Sciatic nerve (tissue), 2 donors: ENCODE results near the gene SLC22A2. TPM values are rescaled to one million over a fixed set of nuclear protein-coding genes. Genes with fewer than 3 reads are reported as not detected.
A peak's percentile ranks its signal among the peaks of the same experiment; 100 is the strongest.

Source experiments
- ATAC-seq: fragments of 200-7000 bp; cut with Tn5 transposase; one replicate; pipeline ENCODE4 v1.9.1; 2020; ENCODE audit warnings: mild to moderate bottlenecking, moderate library complexity
- DNase-seq: peaks from one replicate; pipeline ENCODE4 v3.0.0-alpha.2; 2020; ENCODE audit warnings: low spot score
- intact Hi-C: fragments of 100-400 bp; cut with DNase I; formaldehyde crosslinking; loops from one replicate; pipeline ENCODE4 v1.14.2; 2022
- total RNA-seq: library from RNA; stranded (reverse); fragmentation: NEBNext Ultra II Directional; extraction: Animal tissue kit (Norgen Biotek cat#: 25700); gene quantifications from one replicate; pipeline ENCODE4 v1.2.1, GENCODE V29; 2021
- donor health status: DM: no; HTN: no; CAD: no.
- donor health status: DM: no; HTN: no; CAD: no.

The SLC22A2 gene
- total RNA-seq, 1 donor from 2014 or later: not detected

DNA sequence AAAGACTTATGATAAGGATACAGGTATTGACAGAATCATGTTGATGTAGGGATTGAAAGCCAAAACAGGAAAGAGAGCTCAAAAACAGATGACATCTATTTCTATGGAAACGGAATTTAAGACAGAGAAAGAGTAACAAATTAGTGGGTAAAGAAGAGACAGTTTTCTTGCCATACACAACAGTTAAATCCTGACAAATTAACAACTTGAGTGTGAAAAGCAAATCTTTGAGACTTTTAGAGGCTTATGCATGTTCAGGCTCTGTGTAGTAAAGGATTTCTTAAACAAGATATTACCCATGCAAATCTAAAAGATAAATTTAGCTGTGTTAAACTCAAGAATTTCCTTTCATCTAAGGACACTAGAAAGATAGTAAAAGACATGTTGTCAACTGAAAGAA, 68.5 kb downstream of the SLC22A2 start:
- DNase-seq (no peak), ATAC-seq (no peak)
- intact Hi-C loops: no loop called here

DNA sequence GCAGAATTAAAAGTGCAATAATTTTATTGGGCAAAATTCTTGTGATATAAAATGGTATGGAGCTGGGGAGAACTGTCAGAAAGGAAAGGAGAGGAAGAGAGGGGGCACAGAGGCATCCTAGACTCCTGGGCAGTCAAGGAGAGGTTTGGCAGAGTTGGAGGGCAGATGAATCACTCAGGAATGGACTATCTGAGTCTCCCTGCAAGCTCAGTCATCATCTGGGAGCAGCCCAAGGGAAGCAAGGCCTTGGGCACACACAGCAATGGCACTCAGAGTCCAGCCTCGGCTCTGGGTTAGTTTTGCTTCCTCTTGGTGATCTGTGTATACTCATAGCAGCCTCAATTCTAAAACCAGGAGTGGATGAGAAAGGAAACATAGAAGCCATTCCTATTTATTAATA, 69.8 kb downstream of the SLC22A2 start:
- no peak for ATAC-seq
- DNase-seq: no peak
- intact Hi-C loops: no loop called here

DNA sequence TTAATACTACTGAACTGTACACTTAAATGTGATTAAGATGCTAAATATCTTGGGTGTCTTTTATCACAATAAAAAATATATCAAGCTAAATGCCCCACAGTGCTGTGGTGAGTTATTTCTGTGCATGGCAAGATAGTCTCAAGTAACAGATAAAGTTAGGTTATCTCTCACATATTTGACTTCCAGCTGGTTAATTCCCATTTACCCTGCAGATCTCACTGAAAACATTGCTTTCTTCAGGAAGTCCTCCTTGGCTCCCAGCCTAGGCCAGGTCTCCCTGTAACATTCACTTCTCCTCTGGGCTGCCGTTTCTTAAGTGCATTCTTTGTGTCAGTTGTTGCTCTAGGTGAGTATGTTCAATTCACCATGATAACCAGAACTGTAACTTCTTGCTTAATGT, 77.9 kb downstream of the SLC22A2 start:
- intact Hi-C loops: no loop called here
- ATAC-seq: no peak
- DNase-seq: no peak

DNA sequence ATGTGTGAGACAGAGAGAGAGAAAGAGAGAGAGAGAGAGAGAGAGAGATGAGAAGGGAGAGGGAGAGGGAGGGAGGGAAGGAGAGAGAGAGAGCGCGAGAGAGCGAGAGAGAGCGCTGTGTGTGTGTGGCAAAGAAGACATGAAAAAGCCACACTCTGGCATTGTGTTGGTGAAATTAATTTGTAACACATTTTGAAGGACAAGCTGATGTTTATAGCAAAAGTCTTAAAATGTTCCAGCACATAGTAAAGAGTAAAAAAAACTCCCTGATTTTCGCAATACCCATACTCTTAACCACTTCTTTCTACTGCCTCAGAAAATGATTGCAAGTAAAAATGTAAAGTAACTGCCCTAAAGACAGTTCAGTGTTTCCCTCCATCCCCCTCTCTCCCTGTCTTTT, 80.3 kb downstream of the SLC22A2 start:
- no peak for DNase-seq
- intact Hi-C loops: no loop called here

DNA sequence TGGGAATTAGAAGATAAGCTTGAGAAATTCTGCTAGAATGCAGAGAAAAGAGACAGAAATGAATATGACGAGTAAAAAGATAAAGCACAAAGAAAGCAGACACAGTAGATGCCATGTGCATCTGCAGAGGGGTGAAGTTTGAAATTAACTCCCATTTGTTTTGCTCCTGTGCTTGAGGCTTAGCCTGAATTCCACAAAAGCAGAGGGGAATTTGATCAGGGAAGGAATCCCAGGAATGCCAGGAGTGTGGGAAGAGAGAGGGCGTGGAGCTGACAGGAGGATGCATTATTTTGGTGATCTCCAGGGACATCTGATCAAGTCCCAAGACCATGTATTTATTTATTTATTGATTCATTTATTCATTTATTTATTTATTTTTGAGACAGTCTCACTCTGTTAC, 81.4 kb downstream of the SLC22A2 start:
- no peak for ATAC-seq

More for the DNA sequence above, 80.3 kb downstream of the SLC22A2 start:
- no peak for ATAC-seq

DNA sequence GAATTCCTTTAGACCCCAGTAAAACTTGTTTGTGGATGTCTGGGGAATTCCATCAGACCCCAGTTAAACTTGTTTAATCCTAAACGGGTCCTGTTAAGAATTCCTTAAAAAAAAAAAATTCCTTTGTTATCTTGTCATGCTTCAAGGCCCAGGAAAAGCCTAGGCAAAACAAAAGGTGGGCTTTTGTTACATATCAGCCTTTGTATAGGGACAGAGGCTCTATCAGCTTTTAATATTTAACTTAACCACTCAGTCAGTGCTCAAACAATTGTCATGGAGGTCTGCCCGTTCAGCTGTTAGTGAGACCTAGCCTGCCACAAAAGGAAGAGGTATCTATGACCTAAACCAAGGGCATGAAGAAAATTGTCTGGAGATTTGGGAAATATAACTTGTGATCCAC, 83.9 kb downstream of the SLC22A2 start:
- intact Hi-C loops: no loop called here
- ATAC-seq (no peak), DNase-seq (no peak)

More for the DNA sequence above, 81.4 kb downstream of the SLC22A2 start:
- DNase-seq: no peak
- intact Hi-C loops: no loop called here

DNA sequence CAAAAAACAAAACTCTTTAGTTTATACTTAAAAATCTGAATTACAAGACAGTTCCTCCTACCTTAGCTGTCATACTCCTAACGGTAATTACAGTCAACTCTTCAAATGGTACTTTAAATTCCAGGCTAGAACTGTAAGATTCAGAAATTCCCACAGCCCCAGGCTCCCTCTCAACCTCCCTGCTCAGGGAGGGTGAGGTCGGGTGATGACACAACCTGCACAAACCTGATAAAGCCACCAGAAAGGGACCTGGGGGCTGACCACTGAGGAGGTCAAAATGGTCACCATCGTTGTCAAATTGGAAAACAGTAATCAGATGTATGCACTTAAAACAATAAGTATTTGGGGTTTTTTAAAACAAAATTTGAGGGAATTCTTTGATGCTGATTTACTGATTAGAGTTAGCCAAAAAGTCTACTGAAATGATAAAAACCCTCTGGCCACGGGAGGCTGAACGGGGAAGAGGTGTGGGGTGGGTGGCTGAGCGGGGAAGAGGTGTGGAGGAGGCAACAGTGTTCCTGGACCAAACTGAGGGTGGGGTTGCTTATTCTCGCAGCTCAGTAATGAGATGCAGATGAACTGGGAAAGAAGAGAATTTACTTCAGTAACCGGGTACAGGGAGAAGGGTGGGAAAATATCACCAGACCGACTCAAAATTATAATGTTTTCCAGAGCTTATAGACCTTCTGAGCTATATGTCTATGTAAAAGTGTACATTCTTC, 84.7 kb downstream of the SLC22A2 start:
- intact Hi-C loops: no loop called here
- DNase-seq (no peak), ATAC-seq (no peak)

DNA sequence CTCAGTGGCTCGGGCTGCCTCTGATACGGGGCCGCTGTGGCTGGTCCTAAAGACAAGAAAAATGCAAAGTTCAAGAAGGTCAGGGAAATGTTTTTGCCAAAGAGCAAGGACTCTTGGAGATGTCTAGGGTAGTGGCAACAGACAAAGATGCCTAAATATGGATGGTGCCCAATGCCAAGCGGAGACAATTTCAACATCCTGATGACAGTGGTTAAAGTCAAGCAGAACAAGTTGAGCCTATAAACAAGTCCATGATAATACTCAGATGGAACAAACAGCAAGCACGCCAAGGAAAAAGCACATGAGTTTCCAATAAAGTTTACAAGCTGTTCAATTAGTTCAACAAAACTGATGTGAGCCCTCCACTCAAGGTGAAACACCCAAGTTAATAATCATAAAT, 85.9 kb downstream of the SLC22A2 start:
- intact Hi-C loops: no loop called here
- ATAC-seq (no peak), DNase-seq (no peak)

DNA sequence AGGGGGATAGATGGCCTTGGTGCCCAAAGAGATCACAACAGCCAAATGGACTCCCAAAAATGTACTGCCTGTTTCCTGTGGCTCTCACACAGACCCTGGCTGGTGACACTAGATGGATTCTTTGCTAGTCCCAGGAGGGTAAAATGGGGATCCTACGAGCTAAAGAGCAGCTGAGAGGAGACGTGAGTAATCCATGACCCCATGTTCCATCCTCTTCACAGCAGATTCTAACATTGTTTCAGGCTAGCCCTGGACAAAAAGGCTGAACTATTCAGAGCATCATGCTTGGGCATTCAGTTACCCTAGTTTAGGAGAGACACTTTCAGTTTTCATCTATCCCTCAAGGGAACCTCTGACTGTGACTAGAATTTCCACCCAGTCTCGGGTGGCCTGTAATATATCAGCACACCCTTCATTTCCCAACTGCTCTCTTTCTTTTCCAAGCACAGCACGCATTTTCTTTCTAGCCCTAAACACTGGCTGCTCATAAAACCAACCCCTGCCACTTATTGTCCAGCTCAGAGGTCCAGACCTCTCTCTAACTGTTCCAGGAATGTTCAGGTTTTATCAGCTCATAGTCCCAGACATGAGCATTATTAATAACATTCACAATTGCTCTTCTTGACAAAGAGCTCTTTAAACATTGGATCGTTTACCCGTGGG, 88.5 kb downstream of the SLC22A2 start:
- ATAC-seq: peak; percentile 45
- no peak for DNase-seq
- intact Hi-C loops: no loop called here

DNA sequence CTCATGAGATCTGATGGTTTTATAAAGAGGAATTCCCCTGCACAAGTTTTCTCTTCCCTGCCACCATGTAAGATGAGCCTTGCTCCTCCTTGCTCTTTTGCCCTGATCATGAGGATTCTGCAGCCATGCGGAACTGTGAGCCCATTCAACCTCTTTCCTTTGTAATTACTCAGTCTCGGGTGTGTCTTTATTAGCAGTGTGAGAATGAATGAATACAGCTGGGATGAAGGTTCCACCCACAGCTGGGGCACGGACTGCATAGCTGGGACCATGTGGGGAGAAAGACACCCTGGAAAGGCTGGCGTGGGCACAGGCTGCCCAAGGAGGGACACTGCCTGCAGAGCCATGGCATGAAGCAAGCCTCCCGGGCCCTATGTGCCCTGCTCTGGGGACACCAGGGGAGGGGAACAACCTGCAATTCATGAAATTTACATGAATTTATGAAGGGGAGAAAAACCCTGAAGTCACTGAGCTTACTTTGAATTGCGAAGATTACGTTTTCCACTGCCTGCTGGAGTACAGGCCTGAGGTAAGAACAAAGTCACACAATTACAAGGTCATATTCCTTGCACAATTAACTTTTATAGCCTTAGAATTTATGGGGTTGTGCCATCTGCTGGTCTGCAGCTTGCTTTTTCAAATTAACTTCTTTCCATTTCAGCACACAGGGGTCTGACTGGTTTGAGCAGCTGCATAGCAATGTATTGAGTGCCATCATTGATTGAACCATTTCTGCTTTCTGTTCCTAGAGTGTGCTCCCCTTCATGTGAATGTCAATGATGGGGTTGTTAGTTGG, 90.8 kb downstream of the SLC22A2 start:
- no peak for ATAC-seq
- DNase-seq: no peak
- intact Hi-C loops: no loop called here

Other genes starting within 250 kb of the SLC22A2 start
- 1.1 TPM for gene SLC22A1, start 137.0 kb downstream of the SLC22A2 start, total RNA-seq
- gene SLC22A3, start 89.6 kb upstream of the SLC22A2 start, total RNA-seq: 189 TPM